Upper lobe of left lung (tissue), 4 donors: Measurements from ENCODE around the gene GADD45A.

Source experiments
- CTCF ChIP-seq, 6 experiments: fragments of 450-650 bp in 4 of 6; fragments of 200-600 bp in 2 of 6; sonication (generic) in 2 of 6; IDR thresholded peaks; one replicate each; pipeline ENCODE4 v1.5.1; 2016 to 2019; ENCODE audit warnings: antibody characterized with exemption in 6 of 6
- POLR2A ChIP-seq, 4 donors: fragments of 450-650 bp; IDR thresholded peaks; one replicate each; pipeline ENCODE4 v1.5.1; 2016 to 2017; ENCODE audit warnings: antibody characterized with exemption in 4 of 4, mild to moderate bottlenecking in 2 of 4

- TF ChIP-seq CTCF (IDR thresholded peaks at IDR 0.05) (no peak), POLR2A (IDR thresholded peaks at IDR 0.05) (no peak)
Observed at GRCh38 chr1:67689267-67690017, 4.4 kb downstream of the GADD45A start.
